Omental fat pad (tissue), 4 donors: ENCODE measurements around the gene XDH. TPM values are rescaled to one million over a fixed set of nuclear protein-coding genes. Genes with fewer than 3 reads are reported as not detected.

Source experiments
- ATAC-seq: fragments of 150-250 bp; one replicate; pipeline ENCODE4 v1.9.1; 2016; ENCODE audit warnings: mild to moderate bottlenecking, moderate library complexity; ENCODE audit not compliant: low FRiP score
- DNase-seq: peaks from one replicate; pipeline ENCODE4 v3.0.0-alpha.2; 2019; ENCODE audit warnings: low spot score
- CTCF ChIP-seq, 3 donors: fragments of 450-650 bp; IDR thresholded peaks; one replicate each; pipeline ENCODE4 v1.5.1; 2016 to 2017; ENCODE audit warnings: antibody characterized with exemption in 3 of 3, mild to moderate bottlenecking in 3 of 3, moderate library complexity in 2 of 3
- total RNA-seq, 4 donors: library from RNA; depleted of rRNA; stranded (reverse); fragments of >200 nt; gene quantifications; one replicate each; pipeline ENCODE4 v1.1.0, GENCODE V29; 2016

XDH gene
- total RNA-seq, 4 donors from 2014 or later = 0.31 to 0.63 (median 0.48) TPM; not detected in 1

GRCh38 chr2:31354837-31355236, 59.7 kb downstream of the XDH start:
- no peak for TF ChIP-seq CTCF (IDR thresholded peaks at IDR 0.05)
- ATAC-seq = no peak
- DNase-seq = no peak

DNA sequence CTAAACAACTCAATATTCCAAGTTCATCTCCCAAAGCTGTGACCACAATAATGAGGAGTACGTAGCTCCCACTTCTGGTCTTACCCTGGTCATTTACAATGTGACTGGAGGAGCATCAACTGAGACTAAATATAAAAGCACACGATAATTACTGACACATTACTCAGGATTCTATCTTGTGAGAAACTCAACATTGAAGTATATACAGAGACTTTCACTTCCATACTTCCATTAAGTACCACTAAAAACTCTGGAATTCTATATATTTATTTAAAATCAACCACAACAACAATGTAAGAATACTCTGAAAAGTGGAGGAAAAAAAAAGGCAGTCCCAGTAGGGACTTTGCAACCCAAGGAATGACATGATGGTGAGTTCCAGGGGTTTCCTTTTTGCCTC, 61.4 kb downstream of the XDH start:
- TF ChIP-seq CTCF (IDR thresholded peaks at IDR 0.05) = no peak
- ATAC-seq (no peak), DNase-seq (no peak)

- ATAC-seq (no peak), DNase-seq (no peak)
- TF ChIP-seq CTCF (IDR thresholded peaks at IDR 0.05) = no peak
Measured at GRCh38 chr2:31349684-31350083, 64.9 kb downstream of the XDH start.

- ATAC-seq (no peak), DNase-seq (no peak)
- TF ChIP-seq CTCF (IDR thresholded peaks at IDR 0.05) = no peak
Measured at GRCh38 chr2:31349160-31349559, 65.4 kb downstream of the XDH start.

DNA sequence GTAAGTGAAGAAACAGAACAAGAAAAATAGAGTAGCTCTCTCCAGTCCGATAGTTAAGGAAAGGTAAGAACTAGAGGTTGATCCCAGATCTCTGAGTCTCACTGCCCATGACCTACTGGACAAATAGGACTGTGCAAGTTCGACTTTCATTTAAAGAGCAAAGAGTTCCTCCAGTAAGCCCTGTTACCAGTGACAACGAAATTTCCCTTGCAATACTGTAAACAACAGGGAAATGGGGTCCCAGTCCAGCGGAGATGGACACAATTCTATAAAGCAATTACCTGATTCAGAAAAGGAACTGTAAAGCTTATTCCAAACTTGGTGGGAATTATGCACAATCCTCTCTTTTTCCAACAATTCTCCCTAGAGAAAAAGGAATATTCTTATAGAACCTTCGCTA, 65.9 kb downstream of the XDH start:
- DNase-seq (no peak), ATAC-seq (no peak)
- TF ChIP-seq CTCF (IDR thresholded peaks at IDR 0.05) = no peak

DNA sequence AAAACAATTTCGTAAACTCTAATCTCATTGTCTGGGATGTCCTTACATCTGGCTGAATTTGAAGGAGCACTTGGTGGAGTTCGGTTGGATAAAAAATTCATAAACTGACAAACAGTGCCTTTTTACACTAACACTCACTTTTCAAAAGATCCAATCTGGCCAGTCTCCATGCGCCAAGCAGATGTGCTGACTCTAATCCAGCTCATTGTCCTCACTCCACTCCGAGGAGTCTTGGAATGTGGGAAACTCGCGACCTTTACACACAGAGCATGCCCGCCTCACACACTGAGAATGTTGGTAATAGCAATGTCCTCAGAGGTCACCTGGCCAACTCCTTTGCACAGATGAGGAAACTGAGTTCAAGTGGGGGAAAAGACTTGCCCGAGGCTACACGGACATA, 66.8 kb downstream of the XDH start:
- ATAC-seq (no peak), DNase-seq (no peak)
- no peak for TF ChIP-seq CTCF (IDR thresholded peaks at IDR 0.05)

- ATAC-seq (no peak), DNase-seq (no peak)
Measured at GRCh38 chr2:31347319-31347718, 67.2 kb downstream of the XDH start.

More at GRCh38 chr2:31347319-31347718, 67.2 kb downstream of the XDH start:
- no peak for TF ChIP-seq CTCF (IDR thresholded peaks at IDR 0.05)
